ENCODE results near the gene PIBF1.

DNA sequence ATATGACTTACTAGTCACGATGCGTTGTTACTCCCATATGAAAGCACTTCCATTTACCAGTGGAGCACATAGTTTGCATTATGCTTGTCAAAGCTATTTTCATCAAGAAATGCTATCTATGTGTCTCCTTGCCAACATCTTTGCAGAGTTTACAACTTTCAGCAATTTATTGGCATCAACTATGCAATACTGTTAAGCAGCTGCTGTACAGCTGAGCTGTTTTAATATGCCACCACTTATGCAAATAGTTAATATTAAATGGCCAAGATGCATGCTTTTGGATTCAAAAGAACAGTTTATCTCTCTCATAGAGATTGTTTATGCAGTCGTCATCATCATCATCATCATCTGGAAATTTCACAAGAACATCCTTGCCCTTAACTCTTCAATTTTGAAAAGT, 209.0 kb downstream of the PIBF1 start:
- no peak for TF ChIP-seq POLR2A (IDR thresholded peaks at IDR 0.05)
- TF ChIP-seq, protein P1, sequence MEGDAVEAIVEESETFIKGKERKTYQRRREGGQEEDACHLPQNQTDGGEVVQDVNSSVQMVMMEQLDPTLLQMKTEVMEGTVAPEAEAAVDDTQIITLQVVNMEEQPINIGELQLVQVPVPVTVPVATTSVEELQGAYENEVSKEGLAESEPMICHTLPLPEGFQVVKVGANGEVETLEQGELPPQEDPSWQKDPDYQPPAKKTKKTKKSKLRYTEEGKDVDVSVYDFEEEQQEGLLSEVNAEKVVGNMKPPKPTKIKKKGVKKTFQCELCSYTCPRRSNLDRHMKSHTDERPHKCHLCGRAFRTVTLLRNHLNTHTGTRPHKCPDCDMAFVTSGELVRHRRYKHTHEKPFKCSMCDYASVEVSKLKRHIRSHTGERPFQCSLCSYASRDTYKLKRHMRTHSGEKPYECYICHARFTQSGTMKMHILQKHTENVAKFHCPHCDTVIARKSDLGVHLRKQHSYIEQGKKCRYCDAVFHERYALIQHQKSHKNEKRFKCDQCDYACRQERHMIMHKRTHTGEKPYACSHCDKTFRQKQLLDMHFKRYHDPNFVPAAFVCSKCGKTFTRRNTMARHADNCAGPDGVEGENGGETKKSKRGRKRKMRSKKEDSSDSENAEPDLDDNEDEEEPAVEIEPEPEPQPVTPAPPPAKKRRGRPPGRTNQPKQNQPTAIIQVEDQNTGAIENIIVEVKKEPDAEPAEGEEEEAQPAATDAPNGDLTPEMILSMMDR (IDR thresholded peaks at IDR 0.05): no peak
